Astrocyte of the spinal cord (primary cell): ENCODE measurements around the gene TRIM38.
A peak's percentile ranks its signal among the peaks of the same experiment; 100 is the strongest.

Source experiments
- DNase-seq: peaks from one replicate; pipeline ENCODE4 v3.0.0; 2011; ENCODE audit warnings: low read depth, low spot score
- H3K4me3 ChIP-seq: 2 replicates; pipeline ENCODE4 v1.5.1; 2011; ENCODE audit warnings: low read depth, mild to moderate bottlenecking, low read length, moderate library complexity
- in situ Hi-C: cut with HindIII; loops from 2 replicates; pipeline ENCODE4 v1.10.0; 2017; ENCODE audit warnings: low sequenced_read_pairs
- TF ChIP-seq, protein P1 (sequence below): IDR thresholded peaks from 2 replicates; pipeline ENCODE4 v1.5.1; 2012; ENCODE audit warnings: low read depth, mild to moderate bottlenecking, low read length, inconsistent platforms

The TRIM38 gene

DNA sequence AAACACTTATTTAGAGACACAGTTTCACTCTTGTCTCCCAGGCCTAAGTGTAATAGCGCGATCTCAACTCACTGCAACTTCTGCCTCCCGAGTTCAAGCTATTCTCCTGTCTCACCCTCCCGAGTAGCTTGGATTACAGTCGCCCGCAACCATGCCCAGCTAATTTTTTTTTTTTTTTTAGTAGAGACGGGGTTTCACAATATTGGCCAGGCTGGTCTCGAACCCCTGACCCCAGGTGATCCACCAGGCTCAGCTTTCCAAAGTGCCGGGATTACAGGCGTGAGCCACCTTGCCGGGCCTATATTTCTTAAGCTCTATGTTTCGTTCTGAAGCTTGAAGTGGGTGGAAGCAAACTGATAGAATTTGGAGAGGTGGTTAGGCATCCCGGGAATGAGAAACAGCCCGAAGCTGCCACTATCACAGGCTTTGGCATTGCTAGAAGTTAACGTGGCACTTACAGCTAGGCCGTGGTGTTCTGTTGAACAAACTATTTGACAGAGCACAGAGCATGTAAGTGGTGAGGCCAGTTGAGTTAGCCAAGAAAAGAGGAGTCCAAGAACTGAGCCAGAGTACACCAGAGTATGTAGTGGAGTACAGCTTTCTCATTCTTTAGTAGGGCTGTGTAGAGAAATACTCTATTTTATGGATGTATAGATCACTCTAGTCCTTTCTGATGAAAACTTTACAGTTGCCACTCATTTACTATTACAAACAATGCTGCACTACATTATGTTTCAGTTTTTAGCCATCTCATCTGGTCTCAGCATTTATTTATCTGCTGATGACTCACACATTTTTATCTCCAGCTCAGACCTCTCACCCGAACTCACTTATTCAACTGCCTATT is 62.7 kb downstream of the TRIM38 start:
- H3K4me3 ChIP-seq = no peak overlapping the region
- in situ Hi-C loops = no loop called here
- TF ChIP-seq, protein P1, sequence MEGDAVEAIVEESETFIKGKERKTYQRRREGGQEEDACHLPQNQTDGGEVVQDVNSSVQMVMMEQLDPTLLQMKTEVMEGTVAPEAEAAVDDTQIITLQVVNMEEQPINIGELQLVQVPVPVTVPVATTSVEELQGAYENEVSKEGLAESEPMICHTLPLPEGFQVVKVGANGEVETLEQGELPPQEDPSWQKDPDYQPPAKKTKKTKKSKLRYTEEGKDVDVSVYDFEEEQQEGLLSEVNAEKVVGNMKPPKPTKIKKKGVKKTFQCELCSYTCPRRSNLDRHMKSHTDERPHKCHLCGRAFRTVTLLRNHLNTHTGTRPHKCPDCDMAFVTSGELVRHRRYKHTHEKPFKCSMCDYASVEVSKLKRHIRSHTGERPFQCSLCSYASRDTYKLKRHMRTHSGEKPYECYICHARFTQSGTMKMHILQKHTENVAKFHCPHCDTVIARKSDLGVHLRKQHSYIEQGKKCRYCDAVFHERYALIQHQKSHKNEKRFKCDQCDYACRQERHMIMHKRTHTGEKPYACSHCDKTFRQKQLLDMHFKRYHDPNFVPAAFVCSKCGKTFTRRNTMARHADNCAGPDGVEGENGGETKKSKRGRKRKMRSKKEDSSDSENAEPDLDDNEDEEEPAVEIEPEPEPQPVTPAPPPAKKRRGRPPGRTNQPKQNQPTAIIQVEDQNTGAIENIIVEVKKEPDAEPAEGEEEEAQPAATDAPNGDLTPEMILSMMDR = no peak
- DNase-seq = peak; percentile 71

DNA sequence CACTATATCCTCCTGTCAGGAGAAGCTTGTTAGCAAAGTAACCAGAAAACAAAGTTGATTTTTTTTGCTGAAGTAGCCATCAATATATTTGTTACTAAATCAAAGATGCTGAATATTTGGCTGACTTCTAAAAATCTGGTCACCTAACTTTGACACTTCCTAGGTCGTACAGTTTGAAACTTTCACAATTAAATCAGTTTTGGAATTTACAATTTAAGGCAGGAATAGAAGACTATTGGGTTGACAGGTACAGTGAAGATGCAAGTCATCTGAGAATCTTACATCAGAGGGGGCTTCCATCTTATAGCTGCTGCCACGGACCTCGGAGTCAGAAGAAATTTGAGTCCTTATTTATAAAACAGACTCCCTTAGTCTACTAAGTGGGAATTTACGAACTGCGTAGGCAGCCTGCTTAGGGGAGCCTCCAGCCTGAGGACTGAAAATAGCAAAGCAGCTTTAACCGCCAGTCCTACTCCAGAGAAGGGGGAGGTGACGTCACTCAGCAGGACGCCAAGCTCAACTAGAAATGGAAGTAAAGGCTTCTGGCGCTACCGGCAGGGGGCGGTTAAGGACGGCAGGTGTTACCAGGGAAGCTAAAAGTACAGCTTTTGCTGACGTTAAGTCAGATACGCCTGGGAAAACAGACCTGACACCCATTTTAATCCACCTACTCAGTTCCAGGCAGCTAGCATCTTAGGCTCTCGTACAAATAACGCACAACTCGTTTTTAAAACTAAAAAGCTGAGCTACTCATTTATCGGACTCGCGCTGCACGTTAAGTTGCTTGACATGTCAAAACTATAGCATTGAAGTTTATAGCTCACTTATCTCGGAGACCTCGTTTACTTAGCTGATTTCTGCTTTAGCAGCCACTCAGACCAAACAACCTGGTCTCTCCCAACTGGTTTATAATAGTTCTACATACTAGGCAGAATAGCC is 63.6 kb downstream of the TRIM38 start:
- TF ChIP-seq, protein P1 = peak; percentile 92
- DNase-seq = peak; percentile 98
- in situ Hi-C loops = no loop called here
- H3K4me3 ChIP-seq = peak overlapping the region; percentile 77

DNA sequence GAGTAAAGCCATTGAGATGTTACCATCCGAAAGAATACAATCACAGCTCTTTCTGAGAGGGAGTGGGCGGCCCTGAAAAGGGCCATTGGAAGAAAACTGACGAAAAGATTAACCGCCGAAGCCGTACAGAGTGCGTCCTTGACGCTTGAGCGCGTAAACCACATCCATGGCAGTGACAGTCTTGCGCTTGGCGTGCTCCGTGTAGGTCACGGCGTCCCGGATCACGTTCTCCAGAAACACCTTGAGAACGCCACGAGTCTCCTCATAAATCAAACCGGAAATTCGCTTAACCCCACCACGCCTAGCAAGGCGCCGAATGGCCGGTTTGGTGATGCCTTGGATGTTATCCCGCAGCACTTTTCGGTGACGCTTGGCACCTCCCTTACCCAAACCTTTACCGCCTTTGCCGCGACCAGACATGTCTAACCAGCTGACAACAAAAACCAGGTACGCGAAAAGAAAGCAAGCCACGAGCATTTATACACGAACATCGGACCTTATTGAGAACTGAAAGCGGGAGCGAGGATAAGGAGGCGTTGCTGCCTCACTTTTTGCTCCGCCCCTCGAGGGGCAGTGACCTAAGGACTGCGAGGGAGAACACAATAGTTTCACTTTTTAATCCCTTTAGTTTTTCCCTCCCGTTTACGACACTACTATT is 64.4 kb downstream of the TRIM38 start:
- TF ChIP-seq, protein P1 = no peak
- in situ Hi-C loops = no loop called here
- peak overlapping the region; percentile 77 for H3K4me3 ChIP-seq
- peak; percentile 95 for DNase-seq

DNA sequence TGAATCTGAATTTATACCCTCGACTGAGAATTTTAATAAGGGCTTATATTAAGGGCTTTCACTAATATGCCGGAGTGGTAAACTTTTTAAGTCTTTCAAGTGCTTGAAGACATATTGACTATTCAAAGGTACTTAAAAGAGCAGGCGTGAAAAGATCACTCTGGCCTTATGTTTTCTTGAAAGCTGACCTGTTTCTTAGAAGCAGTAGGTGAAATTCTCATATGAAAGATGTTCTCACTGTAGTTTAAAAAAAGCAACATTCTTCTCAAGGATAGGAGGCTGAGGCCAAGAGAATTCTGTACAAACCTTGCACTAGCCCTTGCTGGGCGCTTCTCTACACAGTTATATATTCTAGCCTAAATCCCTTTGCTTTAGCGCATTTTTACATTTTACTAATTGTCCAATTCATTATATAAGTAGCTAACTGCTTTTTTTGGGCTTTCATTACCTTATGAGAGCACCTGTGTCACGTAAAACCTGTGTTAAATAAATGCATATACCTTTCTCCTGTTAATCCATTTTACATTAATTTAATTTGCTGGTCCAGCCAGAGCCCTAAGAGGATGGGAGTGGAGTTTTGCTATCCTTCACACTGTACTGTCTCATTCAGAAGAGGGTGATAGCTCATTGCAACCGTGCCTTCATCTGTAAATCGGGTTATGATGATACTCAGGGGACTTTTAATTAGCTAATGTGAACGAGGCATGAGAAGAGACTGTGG is 65.0 kb downstream of the TRIM38 start:
- DNase-seq = no peak
- peak overlapping the region; percentile 77 for H3K4me3 ChIP-seq
- in situ Hi-C loops = no loop called here
- TF ChIP-seq, protein P1 = no peak

DNA sequence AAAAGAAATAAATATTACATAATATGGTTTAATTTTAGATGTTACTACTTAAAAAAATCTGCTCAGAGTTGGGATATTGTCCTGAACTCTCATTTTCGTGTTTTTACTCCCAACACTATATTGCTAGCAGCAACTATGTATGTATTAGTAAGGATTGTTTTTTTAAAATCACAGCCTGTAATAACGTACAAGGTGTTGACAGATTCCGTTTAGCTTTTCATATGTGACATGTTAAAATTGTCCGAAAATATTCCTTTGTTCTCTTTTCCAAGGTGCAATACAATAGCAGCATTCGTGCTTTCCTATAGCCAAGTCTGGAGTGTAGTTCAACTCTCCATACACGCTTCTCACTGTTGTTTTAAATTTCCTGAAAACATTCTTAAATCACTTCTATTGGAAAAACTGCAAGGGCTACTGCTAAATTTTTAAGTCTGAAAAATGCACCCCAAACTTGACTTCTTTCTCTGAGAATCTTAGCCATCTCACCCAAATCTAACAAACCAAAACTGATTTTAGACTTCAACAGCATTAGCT is 65.7 kb downstream of the TRIM38 start:
- DNase-seq = no peak
- no peak overlapping the region for H3K4me3 ChIP-seq
- TF ChIP-seq, protein P1 = no peak
- in situ Hi-C loops = no loop called here
